Kidney glomerular epithelial cell (primary cell): ENCODE results near the gene CER1.
A peak's percentile ranks its signal among the peaks of the same experiment; 100 is the strongest.

Source experiments
- DNase-seq: peaks from one replicate; lab custom pipeline; 2025; lab: John Stamatoyannopoulos, UW

CER1 gene

GRCh38 chr9:14722391-14723035 is at the start of gene CER1:
Gene CER1 (minus strand): TSS chr9:14722733. CDS start chr9:14722672, 61 bp downstream.
- DNase-seq: no peak

DNA sequence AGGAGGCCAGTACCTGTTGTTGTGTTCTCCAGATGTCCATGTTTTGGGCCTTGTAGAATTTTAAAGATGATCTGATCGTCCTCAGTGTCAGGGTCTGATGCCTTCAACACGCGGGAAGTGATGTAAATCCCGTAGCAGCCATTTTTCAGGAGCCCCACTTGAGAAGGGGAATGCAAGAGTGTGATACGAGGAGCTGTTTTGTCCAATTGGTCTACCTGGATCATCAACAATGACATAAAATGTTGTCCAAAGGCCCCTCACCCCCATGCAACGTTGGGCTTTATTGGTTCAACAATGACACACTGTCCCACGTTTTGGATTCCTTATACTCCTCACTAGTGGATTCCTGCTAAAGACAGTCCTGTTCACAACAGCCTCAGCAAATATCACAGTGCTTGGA is 48.1 kb upstream of the CER1 start:
- no peak for DNase-seq

DNA sequence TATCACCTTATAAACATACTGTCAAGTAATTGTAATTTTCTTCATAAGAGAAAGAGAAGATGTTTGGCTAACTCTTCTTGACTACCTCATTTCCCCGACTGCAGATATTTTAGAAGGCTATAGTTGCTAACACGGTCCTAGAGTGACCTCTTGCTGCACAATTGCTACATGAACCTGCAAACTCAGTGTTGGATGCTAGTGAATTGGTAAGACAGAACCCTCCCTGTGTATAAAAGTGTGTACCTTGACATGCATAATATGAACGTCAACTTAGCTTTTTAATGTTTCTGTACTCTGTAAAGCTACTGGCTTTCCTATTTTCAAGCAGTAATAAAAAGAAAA is 46.7 kb upstream of the CER1 start:
- DNase-seq: no peak

GRCh38 chr9:14768405-14769229 is 46.1 kb upstream of the CER1 start:
- peak; percentile 82 for DNase-seq

GRCh38 chr9:14766299-14766698 is 43.8 kb upstream of the CER1 start:
- no peak for DNase-seq

- DNase-seq: no peak
Measured at GRCh38 chr9:14761584-14761983, 39.1 kb upstream of the CER1 start.

DNA sequence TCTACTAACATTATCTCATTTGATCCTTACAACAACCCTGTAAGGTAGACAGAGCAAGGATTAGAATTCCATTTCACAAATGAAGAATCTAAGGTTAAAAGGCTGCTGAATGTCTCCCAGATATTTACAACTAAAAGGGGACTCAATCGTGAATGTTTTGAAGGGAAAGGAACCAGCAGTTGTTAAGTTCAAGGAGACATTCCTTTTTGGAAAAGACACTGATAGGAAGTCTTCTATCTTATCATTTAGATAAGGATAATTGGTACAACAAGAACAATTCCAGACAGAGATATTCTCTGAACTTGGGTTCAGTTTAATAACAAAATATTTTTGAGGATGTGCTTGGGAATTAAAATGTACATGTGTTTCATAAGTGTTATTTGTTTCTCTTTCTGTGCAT is 37.5 kb upstream of the CER1 start:
- no peak for DNase-seq

- no peak for DNase-seq
Measured at GRCh38 chr9:14756291-14756690, 33.8 kb upstream of the CER1 start.

- no peak for DNase-seq
Measured at GRCh38 chr9:14752871-14753270, 30.3 kb upstream of the CER1 start.

- no peak for DNase-seq
Measured at GRCh38 chr9:14752271-14752670, 29.7 kb upstream of the CER1 start.

GRCh38 chr9:14750821-14751220 is 28.3 kb upstream of the CER1 start:
- no peak for DNase-seq

GRCh38 chr9:14749741-14750211 is 27.2 kb upstream of the CER1 start:
- no peak for DNase-seq

DNA sequence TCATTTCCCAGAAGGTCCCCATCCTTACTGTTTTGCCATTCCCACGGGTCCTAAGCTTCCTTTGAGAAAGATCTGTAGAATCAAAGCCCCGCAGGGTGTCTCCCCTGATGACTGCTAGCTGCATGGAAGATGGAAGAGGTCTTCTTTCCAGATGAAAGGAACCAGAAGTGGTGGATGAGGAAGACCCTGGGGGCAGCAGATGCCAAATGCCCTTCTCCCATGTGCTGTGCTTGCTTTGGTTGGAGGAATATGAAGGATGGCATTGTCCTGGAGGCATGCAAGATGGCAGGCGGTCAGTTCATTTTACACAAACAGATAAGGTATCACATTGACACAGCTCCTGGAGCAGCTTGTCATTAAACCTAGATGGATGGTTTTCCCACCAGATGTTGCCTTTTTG is 25.8 kb upstream of the CER1 start:
- DNase-seq: no peak

GRCh38 chr9:14747111-14747510 is 24.6 kb upstream of the CER1 start:
- DNase-seq: no peak

DNA sequence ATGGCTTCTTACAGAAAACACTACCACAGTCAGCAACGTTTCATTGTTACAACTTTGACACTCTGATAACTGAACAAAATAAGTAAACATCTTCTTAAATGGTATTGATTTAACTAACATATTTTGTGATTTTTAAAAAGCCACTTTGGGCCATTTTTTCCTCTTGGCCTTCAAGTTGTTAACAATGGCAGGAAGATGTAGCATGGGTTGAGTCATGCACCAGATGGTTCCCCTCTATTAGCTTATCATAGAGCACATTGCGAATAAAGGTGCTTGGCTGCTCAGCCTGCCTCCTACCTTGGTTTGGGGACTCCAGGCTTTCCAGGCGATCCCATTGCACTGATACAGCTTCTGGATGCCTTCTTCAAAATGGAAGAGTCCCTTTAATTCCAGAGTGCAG is 24.1 kb upstream of the CER1 start:
- DNase-seq: no peak

DNA sequence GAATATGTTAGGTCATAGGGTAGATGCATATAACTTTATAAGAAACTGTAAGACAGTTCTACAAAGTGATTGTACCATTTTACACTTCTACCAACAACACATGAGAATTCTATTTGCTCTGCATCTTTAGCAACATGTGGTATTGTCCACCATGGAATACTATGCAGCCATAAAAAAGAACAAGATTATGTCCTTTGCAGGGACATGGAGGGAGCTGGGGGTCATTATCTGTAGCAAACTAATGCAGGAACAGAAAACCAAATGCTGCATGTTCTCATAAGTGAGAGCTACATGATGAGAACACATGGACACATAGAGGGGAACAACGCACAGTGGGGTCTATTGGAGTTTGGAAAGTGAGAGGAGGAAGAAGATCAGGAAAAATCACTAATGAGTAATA is 22.2 kb upstream of the CER1 start:
- DNase-seq: no peak

GRCh38 chr9:14741369-14741768 is 18.8 kb upstream of the CER1 start:
- DNase-seq: no peak

GRCh38 chr9:14733133-14733532 is 10.6 kb upstream of the CER1 start:
- DNase-seq: no peak

DNA sequence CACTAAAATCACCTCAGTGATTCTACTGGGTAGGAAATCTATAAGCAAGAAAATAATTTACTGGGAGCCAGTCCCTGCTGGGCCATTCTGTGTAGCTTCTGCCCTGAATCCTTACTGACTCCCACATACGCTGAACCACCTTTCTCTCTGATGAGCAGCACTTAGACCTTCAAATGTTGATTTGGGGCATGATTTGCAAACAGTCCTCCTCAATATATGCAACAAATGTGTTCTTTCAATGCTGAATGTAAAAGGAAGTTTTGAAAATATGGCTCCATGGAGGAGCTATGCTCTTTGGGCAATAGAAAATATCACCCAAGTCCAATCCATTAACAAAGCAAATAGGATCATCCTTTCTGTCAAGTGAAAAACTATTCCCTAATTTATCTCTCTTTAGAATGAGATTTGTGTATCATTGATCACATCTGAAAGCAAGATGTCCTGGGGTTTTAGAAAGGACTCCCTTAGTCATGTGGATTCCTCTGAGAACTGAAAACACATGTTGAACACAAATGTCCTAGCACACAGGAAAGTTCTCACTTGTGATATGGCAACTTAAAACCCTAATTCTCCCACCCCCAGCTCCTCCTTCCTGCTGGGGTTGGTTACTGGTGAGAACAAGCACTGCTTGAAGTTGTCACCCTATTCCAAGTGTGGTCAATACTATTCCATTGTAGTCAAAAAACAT is 8.9 kb upstream of the CER1 start:
- DNase-seq: no peak

GRCh38 chr9:14730461-14730898 is 7.9 kb upstream of the CER1 start:
- DNase-seq: no peak

GRCh38 chr9:14723301-14723700 is 768 bp upstream of the CER1 start:
- DNase-seq: no peak

- no peak for DNase-seq
Measured at GRCh38 chr9:14719231-14719923, 3.2 kb downstream of the CER1 start.
